A673 (cell line): ENCODE data around the gene MDM2.

ENCODE experiments used
- CTCF ChIP-seq: fragments of 300-800, 200-600 bp; sonication (generic); conservative IDR thresholded peaks from 2 replicates; pipeline ENCODE4 v1.5.1; 2017; ENCODE audit warnings: low read depth, mild to moderate bottlenecking, antibody characterized with exemption, low read length, moderate library complexity, mixed read lengths
- EZH2 ChIP-seq: fragments of 200-600 bp; sonication (generic); IDR thresholded peaks from 2 replicates; pipeline ENCODE4 v1.6.1; 2017; ENCODE audit warnings: borderline replicate concordance, low read depth, mild to moderate bottlenecking, mixed read lengths, antibody characterized with exemption, low read length; ENCODE audit not compliant: poor library complexity, severe bottlenecking

DNA sequence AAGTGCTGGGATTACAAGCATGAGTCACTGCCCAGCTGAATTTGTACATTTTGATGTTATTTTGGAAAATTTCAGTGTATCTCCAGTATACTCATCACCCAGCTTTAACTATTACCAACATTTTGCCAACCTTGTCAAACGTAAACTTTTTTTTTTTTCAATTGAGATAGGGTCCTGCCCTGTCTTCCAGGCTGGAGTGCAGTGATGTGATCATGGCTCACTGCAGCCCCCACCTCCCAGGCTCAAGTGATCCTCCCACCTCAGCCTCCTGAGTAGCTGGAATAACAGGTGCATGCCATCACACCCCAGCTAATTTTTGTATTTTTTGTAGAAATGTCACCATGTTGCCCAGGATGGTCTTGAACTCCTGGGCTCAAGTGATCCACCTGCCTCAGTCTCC lies 29.2 kb downstream of the MDM2 start:
- TF ChIP-seq EZH2, result no peak
- TF ChIP-seq CTCF, result no peak
